DOHH2 (cell line): ENCODE measurements around the gene FAM83F.

Experiments
- H3F3A ChIP-seq: fragments of 200-600 bp; sonication (generic), shearing (Covaris generic); 2 replicates; pipeline ENCODE4 v1.6.0; 2016; ENCODE audit warnings: antibody characterized with exemption, mild to moderate bottlenecking; ENCODE audit not compliant: control insufficient read depth, insufficient read depth
- H3K27ac ChIP-seq: fragments of 200-600 bp; sonication (generic); 2 replicates; pipeline ENCODE4 v1.5.1; 2014; ENCODE audit warnings: low read depth, mild to moderate bottlenecking, low read length, moderate library complexity
- H3K27me3 ChIP-seq: fragments of 200-600 bp; sonication (generic); 2 replicates; pipeline ENCODE4 v1.6.1; 2014; ENCODE audit warnings: mild to moderate bottlenecking, low read length, mixed read lengths; ENCODE audit not compliant: control insufficient read depth
- H3K36me3 ChIP-seq: fragments of 200-600 bp; sonication (generic); 2 replicates; pipeline ENCODE4 v1.6.1; 2014; ENCODE audit warnings: mild to moderate bottlenecking, low read length, moderate library complexity, mixed read lengths; ENCODE audit not compliant: control insufficient read depth
- H3K4me1 ChIP-seq: fragments of 200-600 bp; sonication (generic); 2 replicates; pipeline ENCODE4 v1.6.1; 2014; ENCODE audit warnings: mild to moderate bottlenecking, low read length, mixed read lengths; ENCODE audit not compliant: control insufficient read depth
- H3K4me2 ChIP-seq: fragments of 200-600 bp; sonication (generic); 2 replicates; pipeline ENCODE4 v1.6.0; 2014; ENCODE audit warnings: mild to moderate bottlenecking, low read length, moderate library complexity
- H3K4me3 ChIP-seq: fragments of 200-600 bp; sonication (generic); 2 replicates; pipeline ENCODE4 v1.5.1; 2014; ENCODE audit warnings: mild to moderate bottlenecking, low read length, mixed read lengths
- H3K79me2 ChIP-seq: fragments of 200-600 bp; sonication (generic); 2 replicates; pipeline ENCODE4 v1.6.1; 2014; ENCODE audit warnings: mild to moderate bottlenecking, low read length, mixed read lengths; ENCODE audit not compliant: control insufficient read depth
- H3K9me2 ChIP-seq: fragments of 200-600 bp; sonication (generic); replicated peaks from 2 replicates; pipeline ENCODE4 v1.6.1; 2014; ENCODE audit warnings: mild to moderate bottlenecking, low read length, mixed read lengths; ENCODE audit not compliant: control insufficient read depth
- H3K9me3 ChIP-seq: fragments of 200-600 bp; sonication (generic); 2 replicates; pipeline ENCODE4 v1.6.1; 2014; ENCODE audit warnings: antibody characterized with exemption, low read length, mixed read lengths; ENCODE audit not compliant: control insufficient read depth, insufficient read depth
- H4K20me1 ChIP-seq: fragments of 200-600 bp; sonication (generic); 2 replicates; pipeline ENCODE4 v1.6.0; 2014; ENCODE audit warnings: low read depth, mild to moderate bottlenecking, antibody characterized with exemption, low read length, moderate library complexity; ENCODE audit not compliant: control insufficient read depth, insufficient read depth
- EZH2phosphoT487 ChIP-seq: fragments of 200-600 bp; sonication (generic); IDR thresholded peaks from 2 replicates; pipeline ENCODE4 v1.6.1; 2017; ENCODE audit warnings: borderline replicate concordance, mild to moderate bottlenecking, antibody characterized with exemption, low read length, moderate library complexity, mixed read lengths
- TF ChIP-seq, protein P1 (sequence below): fragments of 200-600 bp; sonication (generic); IDR thresholded peaks from one replicate; pipeline ENCODE4 v1.5.1; 2014; ENCODE audit warnings: antibody characterized with exemption, mild to moderate bottlenecking, low read depth, low read length; ENCODE audit not compliant: poor library complexity, severe bottlenecking

Gene FAM83F

DNA sequence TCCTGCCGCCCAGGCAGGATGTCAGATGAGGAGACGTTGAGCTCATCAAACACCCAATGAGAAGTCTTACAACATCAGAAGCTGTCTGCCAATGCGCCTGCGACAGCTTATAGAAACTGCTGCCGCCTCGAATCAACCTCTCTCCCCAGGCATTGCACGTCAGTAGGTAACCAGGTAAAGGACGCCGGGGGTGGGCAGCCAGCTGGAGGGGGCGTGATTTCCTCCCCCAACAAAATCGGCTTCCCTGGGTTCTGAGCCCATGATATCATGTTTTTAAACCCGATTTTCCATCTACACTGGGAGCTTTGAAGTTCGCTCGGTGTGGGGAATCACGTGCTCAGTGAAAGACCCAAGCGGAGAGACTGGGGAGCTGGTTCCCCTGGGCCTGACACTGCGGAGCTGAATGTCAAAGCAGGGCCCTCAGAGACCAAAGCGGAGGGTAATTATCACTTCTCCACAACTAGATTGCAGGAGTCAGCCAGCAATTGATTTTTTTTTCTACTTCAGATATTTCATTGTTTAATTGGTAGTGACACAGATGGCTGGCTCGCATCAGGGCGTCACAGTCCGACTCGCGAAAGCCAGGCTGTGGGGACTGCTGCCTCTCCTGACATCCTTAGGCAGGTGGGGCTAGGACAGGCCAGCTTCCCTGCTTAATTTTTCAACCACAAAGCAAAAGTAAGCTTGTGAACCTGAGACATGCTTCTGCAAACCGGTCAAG is 15.4 kb downstream of the FAM83F start:
- Histone ChIP-seq H3K79me2 (no peaks in the 10 kb centered on the region), H3K9me2 (no peaks in the 10 kb centered on the region), H3K27me3 (peaks cover 24% of the 10 kb centered on the region), H3K9me3 (no peaks in the 10 kb centered on the region), H3K4me2 (no peak overlapping the region), H3K4me3 (no peak overlapping the region), H4K20me1 (no peaks in the 10 kb centered on the region), H3K4me1 (no peaks in the 10 kb centered on the region), H3K36me3 (no peaks in the 10 kb centered on the region), H3F3A (no peaks in the 10 kb centered on the region), H3K27ac (no peak overlapping the region)
- TF ChIP-seq EZH2phosphoT487 = no peak
- TF ChIP-seq, protein P1, sequence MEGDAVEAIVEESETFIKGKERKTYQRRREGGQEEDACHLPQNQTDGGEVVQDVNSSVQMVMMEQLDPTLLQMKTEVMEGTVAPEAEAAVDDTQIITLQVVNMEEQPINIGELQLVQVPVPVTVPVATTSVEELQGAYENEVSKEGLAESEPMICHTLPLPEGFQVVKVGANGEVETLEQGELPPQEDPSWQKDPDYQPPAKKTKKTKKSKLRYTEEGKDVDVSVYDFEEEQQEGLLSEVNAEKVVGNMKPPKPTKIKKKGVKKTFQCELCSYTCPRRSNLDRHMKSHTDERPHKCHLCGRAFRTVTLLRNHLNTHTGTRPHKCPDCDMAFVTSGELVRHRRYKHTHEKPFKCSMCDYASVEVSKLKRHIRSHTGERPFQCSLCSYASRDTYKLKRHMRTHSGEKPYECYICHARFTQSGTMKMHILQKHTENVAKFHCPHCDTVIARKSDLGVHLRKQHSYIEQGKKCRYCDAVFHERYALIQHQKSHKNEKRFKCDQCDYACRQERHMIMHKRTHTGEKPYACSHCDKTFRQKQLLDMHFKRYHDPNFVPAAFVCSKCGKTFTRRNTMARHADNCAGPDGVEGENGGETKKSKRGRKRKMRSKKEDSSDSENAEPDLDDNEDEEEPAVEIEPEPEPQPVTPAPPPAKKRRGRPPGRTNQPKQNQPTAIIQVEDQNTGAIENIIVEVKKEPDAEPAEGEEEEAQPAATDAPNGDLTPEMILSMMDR = no peak

DNA sequence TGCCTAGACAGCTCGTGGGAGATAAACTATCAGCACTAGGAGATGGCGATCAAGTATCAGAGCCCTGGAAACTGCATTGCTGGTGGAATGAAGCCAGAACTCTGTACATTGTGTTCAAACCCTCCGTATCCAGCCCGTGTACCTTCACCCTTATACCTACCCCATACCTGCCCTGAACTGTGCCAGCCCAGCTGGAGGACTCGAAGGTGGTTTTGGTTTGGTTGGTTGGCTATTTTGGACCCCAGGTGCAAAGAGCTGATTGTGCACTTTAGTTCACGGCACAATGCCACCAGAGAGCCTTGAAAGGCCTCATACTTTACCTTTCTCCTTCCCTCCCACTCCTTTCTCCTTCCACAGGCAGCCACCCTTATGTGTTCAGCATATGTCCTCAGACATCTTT is 16.0 kb downstream of the FAM83F start:
- Histone ChIP-seq H4K20me1 (no peaks in the 10 kb centered on the region), H3K27ac (no peak overlapping the region), H3F3A (no peaks in the 10 kb centered on the region), H3K36me3 (no peaks in the 10 kb centered on the region), H3K4me3 (no peak overlapping the region), H3K4me2 (no peak overlapping the region), H3K9me2 (no peaks in the 10 kb centered on the region), H3K27me3 (peaks cover 21% of the 10 kb centered on the region), H3K79me2 (no peaks in the 10 kb centered on the region), H3K9me3 (no peaks in the 10 kb centered on the region), H3K4me1 (no peaks in the 10 kb centered on the region)
- no peak for TF ChIP-seq EZH2phosphoT487
- TF ChIP-seq, protein P1 = no peak

DNA sequence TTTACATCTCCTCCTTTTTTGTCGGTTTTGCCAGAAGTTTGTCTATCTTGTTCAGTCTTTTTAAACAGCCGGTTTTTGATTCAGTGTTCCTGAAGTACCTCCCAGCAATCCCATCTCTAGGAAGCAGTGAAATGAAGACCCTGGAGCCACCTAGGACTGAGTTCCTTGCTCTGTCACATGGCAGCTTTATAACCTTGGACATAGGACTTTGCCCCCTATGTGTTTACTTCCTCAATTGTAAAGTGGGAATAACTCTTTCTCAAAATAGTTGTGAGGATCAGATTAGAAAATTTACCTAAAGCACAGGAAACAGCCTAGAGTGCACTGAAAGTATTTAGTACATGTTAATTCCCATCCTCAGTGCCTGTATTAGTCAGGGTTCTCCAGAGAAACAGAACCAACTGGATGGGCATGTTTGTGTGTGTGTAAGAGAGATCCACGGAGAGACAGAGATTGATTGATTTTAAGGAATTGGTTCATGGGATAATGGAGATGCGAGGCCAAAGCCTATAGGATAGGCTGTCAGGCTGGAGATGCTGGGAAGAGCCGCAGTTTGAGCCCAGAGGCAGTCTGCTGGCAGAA is 20.0 kb downstream of the FAM83F start:
- Histone ChIP-seq H3F3A (no peaks in the 10 kb centered on the region), H3K36me3 (no peaks in the 10 kb centered on the region), H3K4me1 (no peaks in the 10 kb centered on the region), H3K9me3 (no peaks in the 10 kb centered on the region), H3K4me3 (no peak overlapping the region), H3K9me2 (no peaks in the 10 kb centered on the region), H3K27ac (no peak overlapping the region), H3K79me2 (no peaks in the 10 kb centered on the region), H3K4me2 (no peak overlapping the region), H4K20me1 (no peaks in the 10 kb centered on the region), H3K27me3 (peaks cover 18% of the 10 kb centered on the region)
- TF ChIP-seq, protein P1 = no peak
- TF ChIP-seq EZH2phosphoT487 = no peak
